Fibroblast of mammary gland (primary cell): ENCODE results near the gene BICC1.

Source experiments
- DNase-seq: peaks from one replicate; pipeline ENCODE4 v3.0.0-alpha.2; 2010; ENCODE audit warnings: low read depth
- H3K4me3 ChIP-seq: 2 replicates; pipeline ENCODE4 v1.5.1; 2011; ENCODE audit warnings: low read depth, mild to moderate bottlenecking, low read length, moderate library complexity; ENCODE audit not compliant: control insufficient read depth
- CTCF ChIP-seq: conservative IDR thresholded peaks from 2 replicates; pipeline ENCODE4 v1.5.1; 2011; ENCODE audit warnings: low read depth, low read length, inconsistent platforms; ENCODE audit not compliant: control insufficient read depth, insufficient read depth

The BICC1 gene

GRCh38 chr10:58742141-58742540 lies 229.5 kb downstream of the BICC1 start:
- DNase-seq: peak; percentile 35
- no peak overlapping the region for H3K4me3 ChIP-seq

GRCh38 chr10:58743466-58744115 lies 230.9 kb downstream of the BICC1 start:
- no peak overlapping the region for H3K4me3 ChIP-seq
- TF ChIP-seq CTCF: no peak
- DNase-seq: no peak

More at GRCh38 chr10:58742141-58742540, 229.5 kb downstream of the BICC1 start:
- TF ChIP-seq CTCF: no peak

GRCh38 chr10:58746474-58747185 lies 234.0 kb downstream of the BICC1 start:
- TF ChIP-seq CTCF: no peak
- peak; percentile 19 for DNase-seq
- H3K4me3 ChIP-seq: no peak overlapping the region

GRCh38 chr10:58747687-58748086 lies 235.0 kb downstream of the BICC1 start:
- H3K4me3 ChIP-seq: no peak overlapping the region
- TF ChIP-seq CTCF: no peak
- DNase-seq: no peak

- H3K4me3 ChIP-seq: no peak overlapping the region
- TF ChIP-seq CTCF: no peak
- DNase-seq: no peak
Observed at GRCh38 chr10:58752665-58753064, 240.0 kb downstream of the BICC1 start.

GRCh38 chr10:58753425-58753824 lies 240.8 kb downstream of the BICC1 start:
- H3K4me3 ChIP-seq: no peak overlapping the region
- no peak for TF ChIP-seq CTCF
- peak; percentile 52 for DNase-seq
